H9 (cell line): ENCODE results near the gene RGS9. TPM values are rescaled to one million over a fixed set of nuclear protein-coding genes. Genes with fewer than 3 reads are reported as not detected.
A peak's percentile ranks its signal among the peaks of the same experiment; 100 is the strongest.

Experiments used
- DNase-seq: peaks from one replicate; pipeline ENCODE4 v3.0.0-alpha.2; 2017
- H2AFZ ChIP-seq: one replicate; pipeline ENCODE4 v1.6.1; 2013; ENCODE audit warnings: mild to moderate bottlenecking, low read length, control low read depth, moderate library complexity
- H2AK5ac ChIP-seq: 2 replicates; pipeline ENCODE4 v1.6.1; 2013; ENCODE audit warnings: low read length, control low read depth, mixed read lengths; ENCODE audit not compliant: insufficient read length
- H2BK120ac ChIP-seq: one replicate; pipeline ENCODE4 v1.6.1; 2013; ENCODE audit warnings: low read depth, mild to moderate bottlenecking, low read length, control low read depth, inconsistent platforms; ENCODE audit not compliant: poor library complexity, severe bottlenecking
- H2BK12ac ChIP-seq: 2 replicates; pipeline ENCODE4 v1.6.1; 2013; ENCODE audit warnings: low read length, control low read depth, mixed read lengths, low read depth; ENCODE audit not compliant: insufficient read length
- H2BK15ac ChIP-seq: 2 replicates; pipeline ENCODE4 v1.6.1; 2013; ENCODE audit warnings: low read depth, low read length, control low read depth
- H2BK20ac ChIP-seq: one replicate; pipeline ENCODE4 v1.6.1; 2013; ENCODE audit warnings: low read depth, mild to moderate bottlenecking, low read length, control low read depth, inconsistent platforms; ENCODE audit not compliant: poor library complexity, severe bottlenecking
- H2BK5ac ChIP-seq: 2 replicates; pipeline ENCODE4 v1.6.1; 2013; ENCODE audit warnings: low read length, control low read depth, mixed read lengths; ENCODE audit not compliant: insufficient read length
- H3K14ac ChIP-seq: 2 replicates; pipeline ENCODE4 v1.6.1; 2013; ENCODE audit warnings: low read length, control low read depth; ENCODE audit not compliant: insufficient read depth
- H3K18ac ChIP-seq: 2 replicates; pipeline ENCODE4 v1.6.1; 2013; ENCODE audit warnings: low read depth, mild to moderate bottlenecking, mixed read lengths, low read length, control low read depth; ENCODE audit not compliant: insufficient read length
- H3K23ac ChIP-seq: 2 replicates; pipeline ENCODE4 v1.6.1; 2013; ENCODE audit warnings: low read length, control low read depth, mixed read lengths, low read depth; ENCODE audit not compliant: insufficient read length
- H3K23me2 ChIP-seq: 2 replicates; pipeline ENCODE4 v1.6.1; 2013; ENCODE audit warnings: low read depth, mild to moderate bottlenecking, mixed read lengths, low read length, control low read depth; ENCODE audit not compliant: insufficient read length, poor library complexity, severe bottlenecking
- H3K27ac ChIP-seq: 2 replicates; pipeline ENCODE4 v1.5.1; 2013; ENCODE audit warnings: low read length, control low read depth, mixed read lengths, low read depth; ENCODE audit not compliant: insufficient read length
- H3K27me3 ChIP-seq: 2 replicates; pipeline ENCODE4 v1.6.1; 2013; ENCODE audit warnings: low read length, control low read depth, inconsistent platforms; ENCODE audit not compliant: insufficient read depth
- H3K4ac ChIP-seq: 2 replicates; pipeline ENCODE4 v1.6.1; 2013; ENCODE audit warnings: low read depth, mild to moderate bottlenecking, control low read depth, inconsistent platforms, low read length, moderate library complexity
- H3K4me1 ChIP-seq: 2 replicates; pipeline ENCODE4 v1.6.1; 2013; ENCODE audit warnings: low read length, control low read depth, inconsistent platforms; ENCODE audit not compliant: insufficient read depth
- H3K4me2 ChIP-seq: 2 replicates; pipeline ENCODE4 v1.6.1; 2013; ENCODE audit warnings: low read length, control low read depth, mixed read lengths; ENCODE audit not compliant: insufficient read length, insufficient read depth
- H3K56ac ChIP-seq: 2 replicates; pipeline ENCODE4 v1.6.1; 2013; ENCODE audit warnings: low read depth, mild to moderate bottlenecking, mixed read lengths, low read length, control low read depth; ENCODE audit not compliant: insufficient read length
- H3K79me1 ChIP-seq: 2 replicates; pipeline ENCODE4 v1.6.1; 2013; ENCODE audit warnings: low read depth, mild to moderate bottlenecking, moderate library complexity, low read length, control low read depth, inconsistent platforms; ENCODE audit not compliant: insufficient read depth, poor library complexity, severe bottlenecking
- H3K79me2 ChIP-seq: 2 replicates; pipeline ENCODE4 v1.6.1; 2013; ENCODE audit warnings: low read length, control low read depth, inconsistent platforms; ENCODE audit not compliant: insufficient read depth
- H3K9ac ChIP-seq: 2 replicates; pipeline ENCODE4 v1.6.1; 2013; ENCODE audit warnings: low read length, control low read depth, mixed read lengths; ENCODE audit not compliant: insufficient read length; ENCODE audit errors: extremely low read depth
- H3K9me3 ChIP-seq: one replicate; pipeline ENCODE4 v1.6.1; 2013; ENCODE audit warnings: low read depth, low read length, inconsistent platforms; ENCODE audit not compliant: control insufficient read depth
- H3T11ph ChIP-seq: one replicate; pipeline ENCODE4 v1.6.1; 2013; ENCODE audit warnings: mild to moderate bottlenecking, low read length, control low read depth, inconsistent platforms
- H4K20me1 ChIP-seq: one replicate; pipeline ENCODE4 v1.6.1; 2013; ENCODE audit not compliant: control insufficient read depth, insufficient read length, insufficient read depth
- H4K5ac ChIP-seq: 2 replicates; pipeline ENCODE4 v1.6.1; 2013; ENCODE audit warnings: low read depth, mild to moderate bottlenecking, mixed read lengths, low read length, control low read depth; ENCODE audit not compliant: insufficient read length
- H4K8ac ChIP-seq: replicated peaks from 2 replicates; pipeline ENCODE4 v1.6.1; 2013; ENCODE audit warnings: low read length, control low read depth, mixed read lengths, low read depth; ENCODE audit not compliant: insufficient read length
- H4K91ac ChIP-seq: 2 replicates; pipeline ENCODE4 v1.6.1; 2013; ENCODE audit warnings: low read depth, mild to moderate bottlenecking, moderate library complexity, mixed read lengths, low read length, control low read depth; ENCODE audit not compliant: insufficient read length
- H3K27ac Mint-ChIP-seq, 3 experiments: 2 replicates in 2 of 3; 3 replicates in 1 of 3; pipeline ENCODE4 v1.8.0; 2020 to 2021; ENCODE audit warnings: mixed read lengths in 3 of 3, mild to moderate bottlenecking in 1 of 3, moderate library complexity in 1 of 3
- H3K27me3 Mint-ChIP-seq: 2 replicates; pipeline ENCODE4 v1.8.0; 2021; ENCODE audit warnings: low read depth, mild to moderate bottlenecking, moderate library complexity, mixed read lengths
- H3K36me3 Mint-ChIP-seq, 3 experiments: 2 replicates in 2 of 3; 3 replicates in 1 of 3; pipeline ENCODE4 v1.8.0; 2020 to 2021; ENCODE audit warnings: low read depth in 3 of 3, mixed read lengths in 3 of 3; ENCODE audit not compliant: insufficient read depth in 1 of 3
- H3K4me1 Mint-ChIP-seq, 2 experiments: 2 replicates each; pipeline ENCODE4 v1.8.0; 2020; ENCODE audit warnings: mixed read lengths in 2 of 2
- H3K4me3 Mint-ChIP-seq, 2 experiments: 2 replicates in 1 of 2; 3 replicates in 1 of 2; pipeline ENCODE4 v1.8.0; 2020 to 2021; ENCODE audit warnings: mild to moderate bottlenecking in 2 of 2, mixed read lengths in 2 of 2, moderate library complexity in 1 of 2
- H3K9me3 Mint-ChIP-seq, 2 experiments: 2 replicates in 1 of 2; 3 replicates in 1 of 2; pipeline ENCODE4 v1.8.0; 2020; ENCODE audit warnings: mild to moderate bottlenecking in 2 of 2, mixed read lengths in 2 of 2, moderate library complexity in 1 of 2
- WGBS: extraction: QIAGEN DNeasy Blood & Tissue Kit; methylation state at CpG from one replicate; pipeline ENCODE4 v1.1.7; 2013; ENCODE audit warnings: missing lambda C conversion rate, low lambda C conversion rate, mixed read lengths; ENCODE audit not compliant: insufficient read length; ENCODE audit errors: extremely low coverage; 5-methylcytosine and 5-hydroxymethylcytosine counted together
- total RNA-seq: library from RNA; stranded (reverse); gene quantifications from 2 replicates; pipeline ENCODE4 v1.2.1, GENCODE V29; 2021
- TF ChIP-seq, protein P1 (sequence below): fragments of 200-600 bp; sonication (generic); conservative IDR thresholded peaks from 3 replicates; pipeline ENCODE4 v1.8.0; 2021; ENCODE audit warnings: antibody characterized with exemption, mild to moderate bottlenecking

RGS9 gene
- total RNA-seq, 1 experiment from 2014 or later, result 12.0 TPM

DNA sequence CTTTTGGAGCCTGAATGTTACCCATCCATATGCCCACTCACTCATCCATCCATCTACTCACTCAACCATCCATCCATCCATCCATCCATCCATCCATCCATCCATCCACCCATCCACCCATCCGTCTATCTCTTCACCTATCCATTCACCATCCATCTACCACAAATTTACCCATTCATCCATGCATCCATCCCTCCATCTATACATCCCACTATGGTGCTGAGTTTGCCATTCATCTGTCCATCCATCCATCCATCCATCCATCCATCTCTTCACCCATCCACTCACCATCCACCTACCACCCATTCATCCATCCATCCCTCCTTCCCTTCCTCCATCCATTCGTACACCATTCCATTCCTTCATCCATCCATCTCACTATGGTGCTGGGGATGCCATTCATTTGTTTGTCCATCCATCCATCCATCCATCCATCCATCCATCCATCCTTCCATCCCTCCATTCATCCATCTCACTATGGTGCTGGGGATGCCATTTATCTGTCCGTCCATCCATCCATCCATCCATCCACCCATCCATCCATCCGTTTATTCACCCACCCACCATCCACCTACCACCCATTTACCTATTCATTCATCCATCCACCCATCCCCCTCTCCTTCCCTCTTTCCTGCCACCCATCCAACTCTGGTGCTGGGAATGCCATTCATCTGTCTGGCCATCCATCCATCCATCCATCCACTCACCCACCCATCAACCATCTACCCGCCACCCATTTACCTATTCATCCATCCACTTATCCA is 39.7 kb downstream of the RGS9 start:
- no peak overlapping the region for H2BK20ac ChIP-seq
- Mint-ChIP-seq H3K27ac (no peak overlapping the region), H3K4me3 (0 out of 5 replicates have a peak overlapping the region, but pooled peaks of 1 of the 2 experiments have one; percentile 13), H3K4me1 (peaks cover 4 to 11% of the 10 kb centered on the region in 2 experiments), H3K27me3 (peaks cover 2% of the 10 kb centered on the region), H3K9me3 (no peaks in the 10 kb centered on the region), H3K36me3 (no peaks in the 10 kb centered on the region)
- H3K18ac ChIP-seq, result no peak overlapping the region
- no peak overlapping the region for H2BK15ac ChIP-seq
- no peak overlapping the region for H3K23ac ChIP-seq
- H3K9ac ChIP-seq, result no peak overlapping the region
- TF ChIP-seq, protein P1, sequence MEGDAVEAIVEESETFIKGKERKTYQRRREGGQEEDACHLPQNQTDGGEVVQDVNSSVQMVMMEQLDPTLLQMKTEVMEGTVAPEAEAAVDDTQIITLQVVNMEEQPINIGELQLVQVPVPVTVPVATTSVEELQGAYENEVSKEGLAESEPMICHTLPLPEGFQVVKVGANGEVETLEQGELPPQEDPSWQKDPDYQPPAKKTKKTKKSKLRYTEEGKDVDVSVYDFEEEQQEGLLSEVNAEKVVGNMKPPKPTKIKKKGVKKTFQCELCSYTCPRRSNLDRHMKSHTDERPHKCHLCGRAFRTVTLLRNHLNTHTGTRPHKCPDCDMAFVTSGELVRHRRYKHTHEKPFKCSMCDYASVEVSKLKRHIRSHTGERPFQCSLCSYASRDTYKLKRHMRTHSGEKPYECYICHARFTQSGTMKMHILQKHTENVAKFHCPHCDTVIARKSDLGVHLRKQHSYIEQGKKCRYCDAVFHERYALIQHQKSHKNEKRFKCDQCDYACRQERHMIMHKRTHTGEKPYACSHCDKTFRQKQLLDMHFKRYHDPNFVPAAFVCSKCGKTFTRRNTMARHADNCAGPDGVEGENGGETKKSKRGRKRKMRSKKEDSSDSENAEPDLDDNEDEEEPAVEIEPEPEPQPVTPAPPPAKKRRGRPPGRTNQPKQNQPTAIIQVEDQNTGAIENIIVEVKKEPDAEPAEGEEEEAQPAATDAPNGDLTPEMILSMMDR, result no peak
- no peaks in the 10 kb centered on the region for H3K79me1 ChIP-seq
- H3K27me3 ChIP-seq, result no peaks in the 10 kb centered on the region
- no peaks in the 10 kb centered on the region for H3K9me3 ChIP-seq
- no peaks in the 10 kb centered on the region for H3K23me2 ChIP-seq
- no peak overlapping the region for H2BK120ac ChIP-seq
- 100% methylated on average over 2 of the region's 5 CpGs for WGBS
- no peaks in the 10 kb centered on the region for H3K79me2 ChIP-seq
- H4K5ac ChIP-seq, result no peak overlapping the region
- no peak overlapping the region for H3K56ac ChIP-seq
- H2BK5ac ChIP-seq, result no peak overlapping the region
- no peak overlapping the region for H2AK5ac ChIP-seq
- no peaks in the 10 kb centered on the region for H4K20me1 ChIP-seq
- no peak for DNase-seq
- H3K14ac ChIP-seq, result no peak overlapping the region
- no peak overlapping the region for H3T11ph ChIP-seq
- no peak overlapping the region for H3K4me2 ChIP-seq
- no peak overlapping the region for H4K91ac ChIP-seq
- H2AFZ ChIP-seq, result no peak overlapping the region
- no peak overlapping the region for H4K8ac ChIP-seq
- no peak overlapping the region for H2BK12ac ChIP-seq
- H3K4ac ChIP-seq, result no peak overlapping the region
- no peaks in the 10 kb centered on the region for H3K4me1 ChIP-seq
- H3K27ac ChIP-seq, result no peak overlapping the region
